Type B pancreatic cell (in vitro differentiated cells): ENCODE results near the gene SPATA1. TPM values are rescaled to one million over a fixed set of nuclear protein-coding genes. Genes with fewer than 3 reads are reported as not detected.

Experiments
- DNase-seq: peaks from one replicate; pipeline ENCODE4 v3.0.0; 2021; ENCODE audit warnings: mixed read lengths; ENCODE audit not compliant: unreplicated experiment; ENCODE audit errors: extremely low spot score
- H3K27ac Mint-ChIP-seq: 2 replicates; pipeline ENCODE4 v1.8.0; 2021; ENCODE audit warnings: mild to moderate bottlenecking, mixed read lengths
- H3K27me3 Mint-ChIP-seq: 2 replicates; pipeline ENCODE4 v1.8.0; 2021; ENCODE audit warnings: mixed read lengths
- H3K36me3 Mint-ChIP-seq: 2 replicates; pipeline ENCODE4 v1.8.0; 2021; ENCODE audit warnings: mixed read lengths
- H3K4me1 Mint-ChIP-seq: one replicate; pipeline ENCODE4 v1.8.0; 2021; ENCODE audit warnings: mixed read lengths; ENCODE audit not compliant: unreplicated experiment
- H3K4me3 Mint-ChIP-seq: 2 replicates; pipeline ENCODE4 v1.8.0; 2021; ENCODE audit warnings: mild to moderate bottlenecking, mixed read lengths
- H3K9me3 Mint-ChIP-seq: 2 replicates; pipeline ENCODE4 v1.8.0; 2021; ENCODE audit warnings: mixed read lengths
- total RNA-seq: library from RNA; stranded (reverse); gene quantifications from 2 replicates; pipeline ENCODE4 v1.2.1, GENCODE V29; 2021; ENCODE audit warnings: low replicate concordance
- TF ChIP-seq, protein P1 (sequence below): fragments of 200-600 bp; sonication (generic); conservative IDR thresholded peaks from 2 replicates; pipeline ENCODE4 v1.5.0; 2021; ENCODE audit warnings: antibody characterized with exemption, mild to moderate bottlenecking

SPATA1 gene
- total RNA-seq, 1 donor from 2014 or later = 1.8 TPM

DNA sequence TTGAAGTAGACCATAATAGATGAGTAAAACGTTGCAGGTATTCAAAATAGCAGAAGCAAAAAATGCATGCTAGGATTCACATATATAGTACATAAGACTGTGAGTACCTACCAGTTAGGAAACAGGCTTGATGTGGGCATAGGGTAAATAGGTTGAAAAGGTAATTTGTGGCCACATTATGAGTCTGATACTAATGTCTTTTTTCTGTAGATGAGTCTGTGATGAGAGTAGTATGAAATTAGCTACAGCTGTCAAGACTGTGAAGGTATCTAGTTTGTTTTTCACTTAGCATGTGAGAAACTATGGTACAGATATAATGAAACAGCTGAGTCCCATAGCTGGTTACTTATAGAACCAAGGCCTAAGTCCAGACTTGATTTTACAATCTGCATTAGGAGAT is 12.4 kb upstream of the SPATA1 start:
- Mint-ChIP-seq H3K36me3 (peaks cover 43% of the 10 kb centered on the region), H3K27me3 (no peaks in the 10 kb centered on the region), H3K9me3 (no peaks in the 10 kb centered on the region), H3K4me3 (no peak overlapping the region), H3K4me1 (no peaks in the 10 kb centered on the region), H3K27ac (no peak overlapping the region)
- DNase-seq = no peak
- TF ChIP-seq, protein P1, sequence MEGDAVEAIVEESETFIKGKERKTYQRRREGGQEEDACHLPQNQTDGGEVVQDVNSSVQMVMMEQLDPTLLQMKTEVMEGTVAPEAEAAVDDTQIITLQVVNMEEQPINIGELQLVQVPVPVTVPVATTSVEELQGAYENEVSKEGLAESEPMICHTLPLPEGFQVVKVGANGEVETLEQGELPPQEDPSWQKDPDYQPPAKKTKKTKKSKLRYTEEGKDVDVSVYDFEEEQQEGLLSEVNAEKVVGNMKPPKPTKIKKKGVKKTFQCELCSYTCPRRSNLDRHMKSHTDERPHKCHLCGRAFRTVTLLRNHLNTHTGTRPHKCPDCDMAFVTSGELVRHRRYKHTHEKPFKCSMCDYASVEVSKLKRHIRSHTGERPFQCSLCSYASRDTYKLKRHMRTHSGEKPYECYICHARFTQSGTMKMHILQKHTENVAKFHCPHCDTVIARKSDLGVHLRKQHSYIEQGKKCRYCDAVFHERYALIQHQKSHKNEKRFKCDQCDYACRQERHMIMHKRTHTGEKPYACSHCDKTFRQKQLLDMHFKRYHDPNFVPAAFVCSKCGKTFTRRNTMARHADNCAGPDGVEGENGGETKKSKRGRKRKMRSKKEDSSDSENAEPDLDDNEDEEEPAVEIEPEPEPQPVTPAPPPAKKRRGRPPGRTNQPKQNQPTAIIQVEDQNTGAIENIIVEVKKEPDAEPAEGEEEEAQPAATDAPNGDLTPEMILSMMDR = no peak

DNA sequence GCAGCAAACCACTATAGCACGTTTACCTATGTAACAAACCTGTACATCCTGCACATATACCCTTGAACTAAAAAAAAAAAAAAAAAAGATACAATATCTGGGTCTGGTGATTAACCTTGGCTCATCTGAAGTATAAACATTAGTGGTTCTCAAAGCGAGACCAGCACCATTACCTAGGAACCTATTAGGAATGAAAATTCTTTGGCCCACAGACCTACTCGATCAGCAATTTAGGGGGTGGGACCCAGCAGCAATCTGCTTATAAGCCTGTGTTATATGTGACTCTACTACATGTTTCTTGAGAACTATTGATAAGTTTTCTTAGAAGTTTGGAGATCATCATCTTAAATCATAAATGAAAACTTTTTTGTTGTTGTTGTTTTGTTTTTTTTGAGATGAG is 9.7 kb upstream of the SPATA1 start:
- no peak for DNase-seq
- Mint-ChIP-seq H3K9me3 (no peaks in the 10 kb centered on the region), H3K4me1 (peaks cover 12% of the 10 kb centered on the region), H3K36me3 (peaks cover 36% of the 10 kb centered on the region), H3K27me3 (no peaks in the 10 kb centered on the region), H3K4me3 (no peak overlapping the region), H3K27ac (no peak overlapping the region)
- TF ChIP-seq, protein P1 = no peak

DNA sequence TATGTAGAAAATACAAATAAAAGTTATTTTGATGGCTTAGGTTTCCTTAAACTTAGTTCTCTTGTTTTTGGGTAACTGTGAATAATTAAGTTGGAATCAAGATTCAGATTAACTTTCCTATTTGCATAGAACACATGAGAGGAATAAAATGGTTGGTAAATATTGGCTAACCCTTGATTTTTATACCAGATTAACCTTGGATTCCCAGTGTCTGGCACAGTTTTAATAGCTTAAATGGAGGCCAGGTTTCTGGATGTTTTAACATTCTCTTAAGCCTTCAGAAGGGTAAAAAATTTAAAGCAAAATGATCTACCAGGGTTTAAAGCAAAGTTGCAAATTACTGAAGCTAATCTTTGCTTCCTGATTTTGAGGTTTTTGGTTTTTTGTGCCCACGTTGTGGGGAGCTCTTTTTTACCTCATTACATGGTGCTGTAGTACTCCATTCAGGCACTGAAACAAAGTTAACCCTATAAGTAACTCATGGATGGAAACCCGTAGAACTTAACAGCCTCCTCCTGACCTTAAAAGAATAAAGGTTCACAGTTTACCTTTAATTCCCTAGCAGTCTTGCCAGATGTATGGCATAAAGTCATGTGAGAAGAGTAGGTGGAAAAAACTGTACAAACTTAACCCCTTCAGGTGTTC is 8.4 kb upstream of the SPATA1 start:
- H3K4me1 Mint-ChIP-seq = peaks cover 15% of the 10 kb centered on the region
- no peaks in the 10 kb centered on the region for H3K27me3 Mint-ChIP-seq
- peaks cover 39% of the 10 kb centered on the region for H3K36me3 Mint-ChIP-seq
- DNase-seq = no peak
- no peak overlapping the region for H3K27ac Mint-ChIP-seq
- no peaks in the 10 kb centered on the region for H3K9me3 Mint-ChIP-seq
- H3K4me3 Mint-ChIP-seq = no peak overlapping the region
- TF ChIP-seq, protein P1 = no peak

DNA sequence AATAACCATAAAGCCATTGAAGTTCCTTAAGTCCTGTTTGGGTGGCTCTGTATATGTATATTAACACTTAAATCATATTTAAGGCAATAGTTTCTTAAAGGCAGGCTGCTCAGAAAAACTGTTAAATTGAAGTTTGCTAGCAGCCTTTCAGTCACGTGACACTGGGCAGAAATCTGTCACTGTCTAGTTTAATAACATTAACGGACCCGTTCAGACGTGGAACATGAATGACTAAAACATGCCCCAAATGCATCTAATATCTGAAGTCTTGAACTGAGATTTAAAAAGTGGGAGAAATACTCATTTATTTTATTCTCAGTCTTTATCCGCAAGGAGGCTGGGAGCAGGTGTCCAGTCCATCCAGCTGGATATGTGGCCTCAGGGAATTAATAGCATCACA is 3.3 kb upstream of the SPATA1 start:
- H3K9me3 Mint-ChIP-seq = no peaks in the 10 kb centered on the region
- peaks cover 14% of the 10 kb centered on the region for H3K36me3 Mint-ChIP-seq
- peaks cover 40% of the 10 kb centered on the region for H3K4me1 Mint-ChIP-seq
- TF ChIP-seq, protein P1 = no peak
- no peak for DNase-seq
- no peaks in the 10 kb centered on the region for H3K27me3 Mint-ChIP-seq
- H3K4me3 Mint-ChIP-seq = peak overlapping the region; percentile 94
- no peak overlapping the region for H3K27ac Mint-ChIP-seq

DNA sequence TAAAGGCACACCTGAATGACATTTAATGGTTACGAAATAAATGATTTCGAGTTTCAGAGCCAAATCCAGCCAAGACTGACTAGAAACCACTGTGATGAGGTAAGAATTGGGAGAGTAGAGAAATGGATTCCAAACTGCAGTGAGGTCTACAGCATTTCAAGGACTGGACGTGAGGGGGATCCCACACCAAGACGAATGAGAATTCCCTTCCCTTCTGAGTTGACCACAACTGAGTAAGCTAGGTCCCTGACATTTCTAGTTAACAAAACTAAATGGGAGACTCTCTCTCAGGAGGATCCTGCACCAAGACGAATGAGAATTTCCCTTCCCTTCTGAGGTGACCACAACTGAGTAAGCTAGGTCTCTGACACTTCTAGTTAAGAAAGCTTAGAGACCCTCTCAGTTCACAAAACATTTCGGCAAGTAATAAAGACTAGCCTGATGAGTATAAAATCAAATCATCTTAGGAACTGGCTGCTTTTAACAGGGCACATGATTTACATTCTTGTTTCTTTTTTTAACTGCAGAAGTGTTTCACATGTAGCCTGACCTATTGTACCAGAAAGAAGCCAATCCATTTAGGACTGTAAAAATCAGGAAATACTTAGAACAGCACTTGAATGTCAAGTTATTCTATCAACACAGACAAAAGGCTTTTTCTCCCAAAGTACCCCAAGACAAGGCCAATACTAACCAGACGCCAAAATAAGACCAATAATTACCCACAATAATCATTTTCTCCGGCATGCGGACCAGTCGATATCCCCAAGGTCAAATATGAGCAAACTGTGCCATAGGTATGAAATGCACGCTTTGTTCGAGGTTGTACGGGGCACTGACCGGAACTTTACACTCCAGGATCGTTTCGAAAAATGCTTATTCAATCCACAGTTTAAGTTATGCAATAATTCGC is 1.4 kb upstream of the SPATA1 start:
- DNase-seq = no peak
- no peaks in the 10 kb centered on the region for H3K27me3 Mint-ChIP-seq
- H3K4me1 Mint-ChIP-seq = peaks cover 40% of the 10 kb centered on the region
- peaks cover 19% of the 10 kb centered on the region for H3K36me3 Mint-ChIP-seq
- H3K4me3 Mint-ChIP-seq = peak overlapping the region; percentile 94
- peaks cover 6% of the 10 kb centered on the region for H3K9me3 Mint-ChIP-seq
- peak overlapping the region; percentile 95 for H3K27ac Mint-ChIP-seq
- TF ChIP-seq, protein P1 = no peak
